Lung (tissue), 12 donors: ENCODE data around the gene ERO1B. TPM values are rescaled to one million over a fixed set of nuclear protein-coding genes. Genes with fewer than 3 reads are reported as not detected.

Experiments
- ATAC-seq: fragments of 200-7000 bp; cut with Tn5 transposase; one replicate; pipeline ENCODE4 v1.9.1; 2020; ENCODE audit warnings: moderate number of reproducible peaks; ENCODE audit not compliant: insufficient read depth, low FRiP score
- DNase-seq, 3 donors: peaks; one replicate each; pipeline ENCODE4 v3.0.0-alpha.2; 2013 to 2017
- H3K27ac ChIP-seq, 2 donors: one replicate each; pipeline ENCODE4 v1.5.1; 2013; ENCODE audit warnings: mild to moderate bottlenecking in 2 of 2, moderate library complexity in 2 of 2, control low read depth in 1 of 2, inconsistent platforms in 1 of 2, low read depth in 1 of 2, low read length in 1 of 2
- H3K27me3 ChIP-seq, 3 donors: one replicate each; pipeline ENCODE4 v1.5.1; 2013; ENCODE audit warnings: low read length in 2 of 3; ENCODE audit not compliant: control insufficient read depth in 3 of 3, insufficient read depth in 3 of 3
- H3K36me3 ChIP-seq, 4 donors: one replicate each; pipeline ENCODE4 v1.5.1; 2013; ENCODE audit warnings: low read length in 4 of 4, mild to moderate bottlenecking in 1 of 4, moderate library complexity in 1 of 4; ENCODE audit not compliant: control insufficient read depth in 4 of 4, insufficient read depth in 4 of 4
- H3K4me1 ChIP-seq, 5 donors: one replicate each; pipeline ENCODE4 v1.5.1; 2013; ENCODE audit warnings: low read length in 5 of 5, mild to moderate bottlenecking in 2 of 5, moderate library complexity in 1 of 5; ENCODE audit not compliant: control insufficient read depth in 5 of 5, insufficient read depth in 5 of 5
- H3K4me3 ChIP-seq: one replicate; pipeline ENCODE4 v1.5.1; 2013; ENCODE audit warnings: mild to moderate bottlenecking, control low read depth, moderate library complexity
- H3K9ac ChIP-seq, 2 donors: one replicate each; pipeline ENCODE4 v1.5.1; 2013; ENCODE audit warnings: low read length in 2 of 2, control low read depth in 1 of 2; ENCODE audit not compliant: insufficient read depth in 1 of 2
- H3K9me3 ChIP-seq, 4 donors: one replicate each; pipeline ENCODE4 v1.5.1; 2013; ENCODE audit warnings: low read length in 3 of 4, mild to moderate bottlenecking in 1 of 4, moderate library complexity in 1 of 4; ENCODE audit not compliant: control insufficient read depth in 4 of 4, insufficient read depth in 3 of 4
- WGBS, 2 donors: extraction: QIAGEN DNeasy Blood & Tissue Kit; methylation state at CpG; one replicate each; pipeline ENCODE4 v1.1.7; 2013; 5-methylcytosine and 5-hydroxymethylcytosine counted together
- polyA plus RNA-seq, 2 donors: library from polyadenylated mRNA; stranded (reverse); fragments of 200-250 nt; gene quantifications; one replicate each; pipeline ENCODE4 v1.2.1, GENCODE V29; 2013
- total RNA-seq, 2 donors: library from RNA; depleted of rRNA in 1 of 2; stranded (reverse); fragments of >200 nt in 1 of 2; gene quantifications; one replicate each; pipeline ENCODE4 v1.2.1, GENCODE V29; 2014 to 2021
- TF ChIP-seq, protein P1 (sequence below): IDR thresholded peaks from 2 replicates; pipeline ENCODE4 v1.5.1; 2012; ENCODE audit warnings: mild to moderate bottlenecking; ENCODE audit errors: control extremely low read depth, extremely low read depth
- donor health status: control.
- donor health status: control.
- donor health status: Bipolar disorder and iron deficiency.
- donor health status: healthy.
- donor health status: DM: yes; HTN: yes; CAD: no.

ERO1B gene
- total and polyA plus RNA-seq, 4 donors = 2.7 to 15.3 (median 4.6) TPM

DNA sequence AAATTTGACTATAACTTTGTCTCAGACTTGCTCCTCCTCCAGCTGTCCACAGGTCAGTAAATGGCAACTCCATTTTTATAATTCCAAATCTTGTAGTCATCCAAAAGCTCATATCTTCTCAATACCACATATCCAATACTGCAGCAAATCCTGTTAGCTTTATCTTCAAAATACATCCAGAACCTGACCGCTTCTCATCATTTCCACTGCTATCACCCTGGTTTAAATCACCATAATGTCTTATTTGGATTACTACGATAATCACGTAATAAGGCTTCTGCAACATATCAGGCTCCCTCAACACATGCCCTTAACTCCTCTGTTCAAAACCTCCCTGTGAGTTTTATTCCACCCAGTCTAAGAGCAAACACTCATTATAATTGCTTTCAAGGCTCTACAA, 34.5 kb downstream of the ERO1B start:
- Histone ChIP-seq H3K27me3 (no peaks in the 10 kb centered on the region), H3K9ac (no peak overlapping the region), H3K4me1 (no peaks in the 10 kb centered on the region), H3K9me3 (no peaks in the 10 kb centered on the region), H3K27ac (no peak overlapping the region), H3K36me3 (peaks cover 0 to 5% (median 1%) of the 10 kb centered on the region in 4 donors), H3K4me3 (no peak overlapping the region)
- TF ChIP-seq, protein P1, sequence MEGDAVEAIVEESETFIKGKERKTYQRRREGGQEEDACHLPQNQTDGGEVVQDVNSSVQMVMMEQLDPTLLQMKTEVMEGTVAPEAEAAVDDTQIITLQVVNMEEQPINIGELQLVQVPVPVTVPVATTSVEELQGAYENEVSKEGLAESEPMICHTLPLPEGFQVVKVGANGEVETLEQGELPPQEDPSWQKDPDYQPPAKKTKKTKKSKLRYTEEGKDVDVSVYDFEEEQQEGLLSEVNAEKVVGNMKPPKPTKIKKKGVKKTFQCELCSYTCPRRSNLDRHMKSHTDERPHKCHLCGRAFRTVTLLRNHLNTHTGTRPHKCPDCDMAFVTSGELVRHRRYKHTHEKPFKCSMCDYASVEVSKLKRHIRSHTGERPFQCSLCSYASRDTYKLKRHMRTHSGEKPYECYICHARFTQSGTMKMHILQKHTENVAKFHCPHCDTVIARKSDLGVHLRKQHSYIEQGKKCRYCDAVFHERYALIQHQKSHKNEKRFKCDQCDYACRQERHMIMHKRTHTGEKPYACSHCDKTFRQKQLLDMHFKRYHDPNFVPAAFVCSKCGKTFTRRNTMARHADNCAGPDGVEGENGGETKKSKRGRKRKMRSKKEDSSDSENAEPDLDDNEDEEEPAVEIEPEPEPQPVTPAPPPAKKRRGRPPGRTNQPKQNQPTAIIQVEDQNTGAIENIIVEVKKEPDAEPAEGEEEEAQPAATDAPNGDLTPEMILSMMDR = no peak
- DNase-seq (no peak), ATAC-seq (no peak)
- WGBS, 2 donors = 95 to 97% methylated on average over 3 of the region's 3 CpGs

GRCh38 chr1:236242568-236242967, 39.2 kb downstream of the ERO1B start:
- no peak for DNase-seq
- H3K9me3 ChIP-seq = no peaks in the 10 kb centered on the region
- ATAC-seq = no peak
- TF ChIP-seq, protein P1 = no peak
- H3K4me3 ChIP-seq = no peak overlapping the region
- H3K4me1 ChIP-seq = no peaks in the 10 kb centered on the region
- peaks cover 0 to 8% (median 1%) of the 10 kb centered on the region in 4 donors for H3K36me3 ChIP-seq
- WGBS, 2 donors = 96% methylated on average over 2 of the region's 2 CpGs
- H3K9ac ChIP-seq = no peak overlapping the region
- no peak overlapping the region for H3K27ac ChIP-seq
- no peaks in the 10 kb centered on the region for H3K27me3 ChIP-seq

DNA sequence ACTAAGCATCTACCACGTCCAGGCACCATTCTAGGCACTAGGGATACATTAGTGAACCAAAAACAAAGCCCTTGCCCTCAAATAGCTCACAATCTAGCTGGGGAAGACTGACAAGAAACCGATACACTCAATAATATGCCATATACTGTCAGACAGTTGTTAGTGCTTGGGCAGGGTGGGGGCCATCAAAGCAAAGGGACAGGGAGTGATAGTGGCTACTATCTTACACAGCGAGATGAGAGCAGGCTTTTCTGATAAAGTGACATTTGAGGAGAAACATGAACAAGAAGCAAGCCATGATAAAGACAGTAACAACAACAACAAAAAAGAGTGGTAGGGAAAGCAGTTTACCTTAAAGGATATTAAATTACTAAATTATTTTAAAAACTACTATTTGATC, 41.1 kb downstream of the ERO1B start:
- WGBS, 2 donors = 93 to 98% methylated on average over 3 of the region's 3 CpGs
- TF ChIP-seq, protein P1 = no peak
- Histone ChIP-seq H3K27ac (no peak overlapping the region), H3K27me3 (no peaks in the 10 kb centered on the region), H3K4me1 (no peaks in the 10 kb centered on the region), H3K36me3 (peaks cover 0 to 8% (median 1%) of the 10 kb centered on the region in 4 donors), H3K9me3 (no peaks in the 10 kb centered on the region), H3K9ac (no peak overlapping the region), H3K4me3 (no peak overlapping the region)
- ATAC-seq (no peak), DNase-seq (no peak)

DNA sequence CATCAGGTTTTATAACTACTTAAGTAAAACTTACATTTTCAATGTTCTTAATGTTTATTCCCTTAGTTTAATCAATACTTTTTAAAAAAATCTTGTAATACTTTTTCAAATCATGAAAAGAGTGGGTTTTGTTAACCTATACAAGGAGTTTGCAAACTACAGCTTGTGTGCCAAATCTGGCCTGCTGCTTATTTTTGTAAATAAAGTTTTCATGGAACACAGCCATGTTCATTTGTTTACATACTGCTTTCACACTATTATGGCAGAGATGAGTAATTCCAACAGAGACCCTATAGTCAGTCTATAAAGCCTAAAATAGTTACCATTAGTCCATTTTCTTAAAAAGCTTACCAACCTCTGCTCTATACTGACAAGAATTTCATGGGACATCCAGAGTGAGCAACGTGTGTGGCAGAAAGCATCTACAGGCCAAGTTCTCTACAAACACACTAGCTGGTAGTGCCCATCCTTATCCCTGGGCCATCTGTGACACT, 42.6 kb downstream of the ERO1B start:
- TF ChIP-seq, protein P1 = no peak
- Histone ChIP-seq H3K27me3 (no peaks in the 10 kb centered on the region), H3K27ac (no peak overlapping the region), H3K4me1 (no peaks in the 10 kb centered on the region), H3K4me3 (no peak overlapping the region), H3K9ac (no peak overlapping the region), H3K36me3 (peaks cover 0 to 11% (median 2%) of the 10 kb centered on the region in 4 donors), H3K9me3 (no peaks in the 10 kb centered on the region)
- 90 to 94% methylated on average over 1 of the region's 1 CpG for WGBS, 2 donors
- ATAC-seq (no peak), DNase-seq (peak in 2 of 3 donors; percentile 26 to 58)
